Rectal smooth muscle tissue (tissue), 1 donor: ENCODE data around the gene RABL6.
A peak's percentile ranks its signal among the peaks of the same experiment; 100 is the strongest.

Experiments
- H3K27ac ChIP-seq: one replicate; pipeline ENCODE4 v1.7.0; 2013; ENCODE audit warnings: low read depth, low read length, inconsistent platforms
- H3K27me3 ChIP-seq: one replicate; pipeline ENCODE4 v1.7.0; 2013; ENCODE audit warnings: low read length; ENCODE audit not compliant: control insufficient read depth, insufficient read depth
- H3K36me3 ChIP-seq: one replicate; pipeline ENCODE4 v1.7.0; 2013; ENCODE audit warnings: low read length; ENCODE audit not compliant: control insufficient read depth, insufficient read depth
- H3K4me1 ChIP-seq: one replicate; pipeline ENCODE4 v1.7.0; 2013; ENCODE audit warnings: low read length; ENCODE audit not compliant: control insufficient read depth, insufficient read depth
- H3K4me3 ChIP-seq: one replicate; pipeline ENCODE4 v1.7.0; 2013; ENCODE audit warnings: low read length
- H3K9ac ChIP-seq: one replicate; pipeline ENCODE4 v1.7.0; 2013; ENCODE audit warnings: low read length

The RABL6 gene

GRCh38 chr9:136847088-136847825 is 39.5 kb downstream of the RABL6 start:
- Histone ChIP-seq H3K27ac (peak overlapping the region; percentile 80), H3K4me1 (peaks cover 14% of the 10 kb centered on the region), H3K27me3 (peaks cover 15% of the 10 kb centered on the region), H3K4me3 (peak overlapping the region; percentile 95), H3K36me3 (peaks cover 7% of the 10 kb centered on the region), H3K9ac (peak overlapping the region; percentile 21)

- H3K27ac ChIP-seq, result peak overlapping the region; percentile 80
- H3K27me3 ChIP-seq, result peaks cover 15% of the 10 kb centered on the region
- H3K36me3 ChIP-seq, result peaks cover 7% of the 10 kb centered on the region
- peak overlapping the region; percentile 95 for H3K4me3 ChIP-seq
- peak overlapping the region; percentile 92 for H3K9ac ChIP-seq
- H3K4me1 ChIP-seq, result peaks cover 14% of the 10 kb centered on the region
Observed at GRCh38 chr9:136847826-136848392, 40.2 kb downstream of the RABL6 start.

GRCh38 chr9:136848393-136849037 is 40.8 kb downstream of the RABL6 start:
- Histone ChIP-seq H3K27ac (peak overlapping the region; percentile 80), H3K4me1 (peaks cover 14% of the 10 kb centered on the region), H3K27me3 (peaks cover 15% of the 10 kb centered on the region), H3K9ac (peak overlapping the region; percentile 92), H3K4me3 (peak overlapping the region; percentile 95), H3K36me3 (peaks cover 7% of the 10 kb centered on the region)

- peaks cover 7% of the 10 kb centered on the region for H3K36me3 ChIP-seq
- H3K27ac ChIP-seq, result peak within 1 kb of the TSS; percentile 85
- peaks cover 15% of the 10 kb centered on the region for H3K27me3 ChIP-seq
- H3K4me1 ChIP-seq, result peaks cover 14% of the 10 kb centered on the region
- peak within 1 kb of the TSS; percentile 92 for H3K9ac ChIP-seq
- H3K4me3 ChIP-seq, result peak within 1 kb of the TSS; percentile 95
Observed at GRCh38 chr9:136849038-136849959, 41.6 kb downstream of the RABL6 start, which contains the start of gene PHPT1. TSS of gene PHPT1 (plus strand) at chr9:136849409. CDS start at chr9:136849431, 22 bp downstream.

GRCh38 chr9:136849960-136850865 is 42.5 kb downstream of the RABL6 start:
- Histone ChIP-seq H3K27ac (peak overlapping the region; percentile 33), H3K36me3 (peaks cover 7% of the 10 kb centered on the region), H3K4me3 (peak overlapping the region; percentile 90), H3K4me1 (peaks cover 14% of the 10 kb centered on the region), H3K27me3 (peaks cover 15% of the 10 kb centered on the region), H3K9ac (peak overlapping the region; percentile 38)

- Histone ChIP-seq H3K9ac (no peak overlapping the region), H3K4me3 (peak overlapping the region; percentile 90), H3K36me3 (peaks cover 7% of the 10 kb centered on the region), H3K4me1 (peaks cover 14% of the 10 kb centered on the region), H3K27ac (no peak overlapping the region), H3K27me3 (peaks cover 15% of the 10 kb centered on the region)
Observed at GRCh38 chr9:136850866-136851775, 43.4 kb downstream of the RABL6 start.

- Histone ChIP-seq H3K9ac (no peak within 1 kb of the TSS), H3K4me3 (no peak within 1 kb of the TSS), H3K36me3 (peaks cover 7% of the 10 kb centered on the region), H3K4me1 (peaks cover 14% of the 10 kb centered on the region), H3K27me3 (peaks cover 7% of the 10 kb centered on the region), H3K27ac (no peak within 1 kb of the TSS)
Observed at GRCh38 chr9:136851941-136852663, 44.4 kb downstream of the RABL6 start, which contains the start of gene MAMDC4. TSS of gene MAMDC4 (plus strand) at chr9:136852346. CDS start at chr9:136852417, 71 bp downstream.

- Histone ChIP-seq H3K4me1 (peaks cover 9% of the 10 kb centered on the region), H3K36me3 (peaks cover 7% of the 10 kb centered on the region), H3K4me3 (no peak overlapping the region), H3K27ac (no peak overlapping the region), H3K9ac (no peak overlapping the region), H3K27me3 (peaks cover 2% of the 10 kb centered on the region)
Observed at GRCh38 chr9:136852664-136853595, 45.2 kb downstream of the RABL6 start.

GRCh38 chr9:136853596-136854112 is 45.9 kb downstream of the RABL6 start:
- Histone ChIP-seq H3K27ac (no peak overlapping the region), H3K27me3 (no peaks in the 10 kb centered on the region), H3K9ac (no peak overlapping the region), H3K36me3 (peaks cover 7% of the 10 kb centered on the region), H3K4me1 (peaks cover 6% of the 10 kb centered on the region), H3K4me3 (no peak overlapping the region)
